LNCaP clone FGC (cell line): ENCODE results near the gene SEC24C.

Experiments used
- DNase-seq: peaks from one replicate; pipeline ENCODE4 v3.0.0-alpha.2; 2011; ENCODE audit warnings: low read depth
- H3K4me3 ChIP-seq: 2 replicates; pipeline ENCODE4 v1.5.1; 2011; ENCODE audit warnings: mild to moderate bottlenecking, low read depth, low read length, control low read depth
- TF ChIP-seq, protein P1 (sequence below): IDR thresholded peaks from 2 replicates; pipeline ENCODE4 v1.5.1; 2012; ENCODE audit warnings: mild to moderate bottlenecking; ENCODE audit not compliant: control insufficient read depth, insufficient read depth; ENCODE audit errors: extremely low read depth

The SEC24C gene

DNA sequence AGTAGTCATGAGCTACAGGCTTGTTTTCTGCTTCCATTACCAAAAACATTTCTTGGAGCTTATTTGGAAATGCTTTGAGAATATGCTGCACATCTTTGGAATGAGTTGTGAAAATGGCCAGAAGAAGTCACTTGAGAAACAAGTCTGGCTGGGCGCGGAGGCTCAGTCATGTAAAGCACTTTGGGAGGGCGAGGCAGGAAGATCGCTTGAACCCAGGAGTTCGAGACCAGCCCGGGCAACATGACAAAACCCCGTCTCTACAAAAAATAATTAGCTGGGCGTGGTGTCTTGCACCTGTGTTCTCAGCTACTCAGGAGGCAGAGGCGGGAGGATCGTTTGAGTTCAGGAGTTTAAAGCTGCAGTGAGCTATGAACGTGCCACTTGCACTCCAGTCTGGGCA, 36.8 kb downstream of the SEC24C start:
- H3K4me3 ChIP-seq, result peak overlapping the region; percentile 98
- DNase-seq, result no peak
- TF ChIP-seq, protein P1, sequence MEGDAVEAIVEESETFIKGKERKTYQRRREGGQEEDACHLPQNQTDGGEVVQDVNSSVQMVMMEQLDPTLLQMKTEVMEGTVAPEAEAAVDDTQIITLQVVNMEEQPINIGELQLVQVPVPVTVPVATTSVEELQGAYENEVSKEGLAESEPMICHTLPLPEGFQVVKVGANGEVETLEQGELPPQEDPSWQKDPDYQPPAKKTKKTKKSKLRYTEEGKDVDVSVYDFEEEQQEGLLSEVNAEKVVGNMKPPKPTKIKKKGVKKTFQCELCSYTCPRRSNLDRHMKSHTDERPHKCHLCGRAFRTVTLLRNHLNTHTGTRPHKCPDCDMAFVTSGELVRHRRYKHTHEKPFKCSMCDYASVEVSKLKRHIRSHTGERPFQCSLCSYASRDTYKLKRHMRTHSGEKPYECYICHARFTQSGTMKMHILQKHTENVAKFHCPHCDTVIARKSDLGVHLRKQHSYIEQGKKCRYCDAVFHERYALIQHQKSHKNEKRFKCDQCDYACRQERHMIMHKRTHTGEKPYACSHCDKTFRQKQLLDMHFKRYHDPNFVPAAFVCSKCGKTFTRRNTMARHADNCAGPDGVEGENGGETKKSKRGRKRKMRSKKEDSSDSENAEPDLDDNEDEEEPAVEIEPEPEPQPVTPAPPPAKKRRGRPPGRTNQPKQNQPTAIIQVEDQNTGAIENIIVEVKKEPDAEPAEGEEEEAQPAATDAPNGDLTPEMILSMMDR, result no peak

DNA sequence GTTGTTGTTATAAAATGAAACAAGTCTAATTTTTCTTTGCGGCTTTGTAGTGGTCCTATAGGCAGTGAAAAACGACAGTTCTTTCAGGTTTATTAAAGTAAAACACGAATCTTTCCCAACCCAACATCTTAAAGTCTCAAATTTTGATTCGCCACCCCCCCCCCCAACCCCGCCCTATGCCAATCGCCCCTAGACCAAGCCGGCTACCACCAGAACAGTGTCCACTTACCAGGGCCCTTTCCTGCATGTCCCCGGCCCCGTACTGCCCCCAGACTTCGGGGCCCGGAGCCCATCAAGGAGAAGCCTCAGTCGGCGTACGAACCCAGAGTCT, 37.3 kb downstream of the SEC24C start:
- peak overlapping the region; percentile 98 for H3K4me3 ChIP-seq
- TF ChIP-seq, protein P1, result no peak
- DNase-seq, result no peak

DNA sequence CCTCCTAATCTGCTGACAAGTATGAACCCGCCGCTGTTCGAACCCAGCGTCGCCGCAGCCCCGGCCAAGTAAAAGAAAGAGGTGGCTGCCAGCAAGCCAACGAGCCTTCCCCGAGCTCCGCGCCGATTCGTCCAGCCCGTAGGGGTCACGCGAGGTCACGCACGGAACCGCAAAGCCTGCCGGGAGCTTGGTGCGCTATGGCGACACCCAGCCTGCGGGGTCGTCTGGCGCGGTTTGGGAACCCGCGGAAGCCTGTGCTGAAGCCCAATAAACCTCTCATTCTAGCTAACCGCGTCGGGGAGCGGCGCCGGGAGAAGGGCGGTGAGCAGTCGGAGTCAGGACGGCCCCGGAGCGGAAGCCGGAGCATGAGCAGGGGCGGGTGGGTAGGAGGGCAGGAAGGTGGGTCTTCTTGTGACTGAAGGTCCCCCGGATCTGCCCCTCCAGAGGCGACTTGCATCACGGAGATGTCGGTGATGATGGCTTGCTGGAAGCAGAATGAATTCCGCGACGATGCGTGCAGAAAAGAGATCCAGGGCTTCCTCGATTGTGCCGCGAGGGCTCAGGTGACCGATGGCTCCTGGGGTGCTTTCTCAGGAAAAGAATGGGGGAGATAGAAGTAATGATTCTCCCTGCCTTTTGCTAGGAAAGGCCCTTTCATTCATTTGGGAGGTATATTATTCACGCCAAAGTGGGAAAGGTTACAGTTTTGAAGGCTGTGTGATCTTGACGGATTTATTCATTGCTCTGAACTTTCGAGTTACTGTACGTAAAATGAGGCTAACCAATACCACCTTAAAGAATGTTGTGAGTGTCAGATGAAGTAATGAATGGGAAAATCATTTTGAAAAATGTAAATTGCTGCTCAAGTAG, 37.9 kb downstream of the SEC24C start, which contains the start of gene CHCHD1:
Gene CHCHD1, plus strand, starts transcription at position 170 of the 870 bp plus-strand sequence. Its CDS starts 28 bp downstream, at position 198.
- peak within 1 kb of the TSS; percentile 98 for H3K4me3 ChIP-seq
- TF ChIP-seq, protein P1, result no peak
- DNase-seq, result peak; percentile 72

DNA sequence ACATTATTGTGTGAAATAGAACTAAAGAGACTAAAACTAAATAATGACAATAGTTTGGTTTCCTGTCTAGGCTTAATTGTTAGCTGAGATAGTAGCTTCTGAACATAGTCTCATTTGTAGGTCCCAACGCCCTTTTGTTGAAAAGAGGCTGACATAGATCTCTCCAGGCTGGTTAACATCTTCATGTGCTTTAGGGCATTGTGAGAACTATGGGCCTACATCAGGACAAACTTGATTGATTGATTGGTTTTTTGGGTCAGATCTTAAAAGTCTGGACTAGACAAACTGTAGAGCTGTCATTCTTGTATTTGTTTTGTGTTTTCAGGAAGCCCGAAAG, 38.5 kb downstream of the SEC24C start:
- TF ChIP-seq, protein P1, result no peak
- H3K4me3 ChIP-seq, result peak overlapping the region; percentile 98
- no peak for DNase-seq

DNA sequence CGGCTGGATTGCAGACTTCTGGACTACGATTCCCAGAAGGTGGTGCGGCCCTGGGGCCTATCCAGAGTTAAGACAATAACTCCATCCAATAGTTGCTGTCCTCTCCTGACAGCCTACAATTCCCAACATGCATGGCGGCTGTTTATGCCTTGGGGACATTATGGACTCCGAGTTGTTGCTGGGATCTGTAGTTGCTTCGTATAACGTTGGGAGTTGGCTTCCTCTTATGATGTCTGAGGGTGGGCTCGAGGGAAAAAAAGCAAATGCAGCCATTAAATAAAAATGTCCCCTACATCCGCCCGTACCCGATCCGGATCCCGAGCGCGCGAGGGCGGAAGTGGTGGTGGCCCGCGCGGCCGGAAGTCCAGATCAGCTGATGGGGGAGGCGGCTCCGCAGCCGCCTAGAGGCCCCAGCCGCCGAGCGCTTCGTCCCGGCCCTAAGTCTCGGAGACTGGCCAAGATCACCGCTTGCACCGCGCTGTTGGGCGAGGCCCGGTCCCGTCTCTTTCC, 41.1 kb downstream of the SEC24C start, which contains the start of gene ZSWIM8:
Gene ZSWIM8, plus strand, starts transcription at position 396 of the 510 bp plus-strand sequence. CDS start 273 bp downstream, outside the sequence.
- peak; percentile 87 for DNase-seq
- TF ChIP-seq, protein P1, result no peak
- peak within 1 kb of the TSS; percentile 89 for H3K4me3 ChIP-seq

DNA sequence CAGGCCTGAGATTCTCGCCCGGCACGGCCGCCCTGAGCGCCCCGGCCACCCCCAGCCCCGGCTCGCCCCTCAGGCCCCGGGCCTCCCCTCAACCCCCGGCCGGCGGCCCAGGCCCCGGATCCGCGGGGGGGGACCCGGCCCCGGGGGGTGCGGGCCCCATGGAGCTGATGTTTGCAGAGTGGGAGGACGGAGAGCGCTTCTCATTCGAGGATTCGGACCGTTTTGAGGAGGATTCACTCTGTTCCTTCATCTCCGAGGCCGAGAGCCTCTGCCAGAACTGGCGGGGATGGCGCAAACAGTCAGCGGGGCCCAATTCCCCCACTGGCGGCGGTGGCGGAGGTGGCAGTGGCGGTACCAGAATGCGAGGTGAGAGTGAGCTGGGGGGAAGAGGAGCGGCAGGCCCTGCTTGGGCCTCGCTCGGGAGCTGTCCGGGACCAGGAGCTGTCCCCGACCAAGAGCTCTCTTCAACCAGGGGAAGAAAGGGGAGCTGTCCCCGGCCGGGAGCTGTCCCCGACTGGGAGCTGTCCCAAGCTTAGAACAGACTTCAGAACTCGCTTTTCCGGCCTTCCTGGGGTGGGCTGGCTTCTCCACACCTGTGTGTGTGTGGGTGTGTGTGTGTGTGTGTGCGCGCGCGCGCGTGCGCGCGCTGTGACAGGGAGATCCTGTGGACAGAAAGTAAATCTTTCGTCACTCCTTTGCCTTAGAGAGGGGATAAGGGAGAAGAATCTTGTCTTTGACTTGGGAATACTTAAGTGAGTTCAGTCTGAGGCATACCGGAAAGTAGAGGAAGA, 41.7 kb downstream of the SEC24C start:
- DNase-seq, result peak; percentile 28
- TF ChIP-seq, protein P1, result no peak

More for the DNA sequence above, 41.7 kb downstream of the SEC24C start:
- H3K4me3 ChIP-seq, result peak overlapping the region; percentile 89
